Astrocyte of the cerebellum (primary cell): Measurements from ENCODE around the gene KRTAP27-1.

ENCODE experiments used
- DNase-seq: peaks from one replicate; pipeline ENCODE4 v3.0.0-alpha.2; 2011; ENCODE audit warnings: low read depth
- H3K4me3 ChIP-seq: 2 replicates; pipeline ENCODE4 v1.5.1; 2011; ENCODE audit warnings: mild to moderate bottlenecking, low read depth, low read length, moderate library complexity
- in situ Hi-C: cut with HindIII; loops from 2 replicates; pipeline ENCODE4 v1.10.0; 2017; ENCODE audit warnings: low sequenced_read_pairs
- TF ChIP-seq, protein P1 (sequence below): IDR thresholded peaks from 2 replicates; pipeline ENCODE4 v1.5.1; 2012; ENCODE audit warnings: low read length, low read depth, moderate library complexity, mild to moderate bottlenecking; ENCODE audit errors: missing control alignments

KRTAP27-1 gene

DNA sequence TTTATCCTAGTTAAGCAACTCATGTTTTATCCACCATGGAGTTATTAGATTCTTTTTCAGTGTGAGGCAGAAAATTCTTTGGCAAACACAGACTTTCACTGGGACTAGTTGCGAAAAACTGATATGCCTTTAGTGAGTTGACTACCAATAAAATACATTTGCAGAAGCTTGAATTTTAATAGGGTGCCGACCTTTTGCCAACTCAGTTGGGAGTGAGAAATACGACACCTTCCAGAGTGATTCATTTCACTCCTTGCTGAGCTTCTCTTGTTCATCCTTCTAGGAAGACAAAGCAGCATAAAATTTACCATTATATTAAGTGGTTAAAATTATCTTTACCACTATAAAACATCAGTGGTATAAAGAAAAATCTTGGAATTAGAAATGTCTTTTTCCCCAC lies 12.1 kb upstream of the KRTAP27-1 start:
- in situ Hi-C loops, result no loop called here
- no peak overlapping the region for H3K4me3 ChIP-seq
- TF ChIP-seq, protein P1, sequence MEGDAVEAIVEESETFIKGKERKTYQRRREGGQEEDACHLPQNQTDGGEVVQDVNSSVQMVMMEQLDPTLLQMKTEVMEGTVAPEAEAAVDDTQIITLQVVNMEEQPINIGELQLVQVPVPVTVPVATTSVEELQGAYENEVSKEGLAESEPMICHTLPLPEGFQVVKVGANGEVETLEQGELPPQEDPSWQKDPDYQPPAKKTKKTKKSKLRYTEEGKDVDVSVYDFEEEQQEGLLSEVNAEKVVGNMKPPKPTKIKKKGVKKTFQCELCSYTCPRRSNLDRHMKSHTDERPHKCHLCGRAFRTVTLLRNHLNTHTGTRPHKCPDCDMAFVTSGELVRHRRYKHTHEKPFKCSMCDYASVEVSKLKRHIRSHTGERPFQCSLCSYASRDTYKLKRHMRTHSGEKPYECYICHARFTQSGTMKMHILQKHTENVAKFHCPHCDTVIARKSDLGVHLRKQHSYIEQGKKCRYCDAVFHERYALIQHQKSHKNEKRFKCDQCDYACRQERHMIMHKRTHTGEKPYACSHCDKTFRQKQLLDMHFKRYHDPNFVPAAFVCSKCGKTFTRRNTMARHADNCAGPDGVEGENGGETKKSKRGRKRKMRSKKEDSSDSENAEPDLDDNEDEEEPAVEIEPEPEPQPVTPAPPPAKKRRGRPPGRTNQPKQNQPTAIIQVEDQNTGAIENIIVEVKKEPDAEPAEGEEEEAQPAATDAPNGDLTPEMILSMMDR, result no peak
- DNase-seq, result peak; percentile 62

DNA sequence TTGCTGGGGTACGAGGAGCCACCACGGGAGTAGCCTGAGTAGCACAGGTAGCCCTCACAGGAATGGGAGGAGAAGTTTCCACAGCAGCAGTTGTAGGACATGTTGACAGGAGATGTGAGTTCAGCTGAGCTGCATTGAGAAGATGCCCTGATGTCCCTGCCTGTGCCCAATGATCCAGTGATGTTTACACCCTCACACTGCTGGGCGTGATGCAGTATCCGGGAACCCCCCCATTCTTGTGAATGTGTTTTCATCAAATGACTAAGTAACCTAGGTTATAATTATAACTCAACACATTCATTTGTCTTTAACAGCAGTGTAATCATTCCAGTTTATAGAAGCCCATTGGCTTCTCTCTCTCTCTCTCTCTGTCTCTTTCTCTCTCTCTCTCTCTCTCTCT lies 11.0 kb upstream of the KRTAP27-1 start, which contains the start of gene KRTAP23-1:
Gene KRTAP23-1 (minus strand): TSS at position 101 of the 400 bp plus-strand sequence. CDS start 0 bp downstream, at position 101.
- TF ChIP-seq, protein P1, result no peak
- DNase-seq, result no peak
- in situ Hi-C loops, result no loop called here
- H3K4me3 ChIP-seq, result no peak within 1 kb of the TSS

DNA sequence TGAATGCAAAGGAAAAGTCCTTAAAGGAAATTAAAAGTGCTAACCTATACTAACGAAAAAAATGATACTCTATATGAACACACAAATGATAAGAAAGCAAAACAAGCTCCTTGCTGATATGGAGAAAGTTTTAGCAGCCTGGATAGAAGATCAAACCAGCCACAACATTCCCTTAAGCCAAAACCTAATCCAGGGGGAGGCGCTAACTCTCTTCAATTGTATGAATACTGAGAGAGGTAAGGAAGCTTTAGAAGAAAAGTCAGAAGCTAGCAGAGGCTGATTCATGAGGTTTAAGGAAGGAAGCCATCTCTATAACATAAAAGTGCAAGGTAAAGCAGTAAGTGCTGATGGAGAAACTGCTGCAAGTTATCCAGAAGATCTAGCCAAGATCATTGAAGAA lies 7.5 kb upstream of the KRTAP27-1 start:
- TF ChIP-seq, protein P1, result no peak
- no peak overlapping the region for H3K4me3 ChIP-seq
- DNase-seq, result no peak
- in situ Hi-C loops, result no loop called here

DNA sequence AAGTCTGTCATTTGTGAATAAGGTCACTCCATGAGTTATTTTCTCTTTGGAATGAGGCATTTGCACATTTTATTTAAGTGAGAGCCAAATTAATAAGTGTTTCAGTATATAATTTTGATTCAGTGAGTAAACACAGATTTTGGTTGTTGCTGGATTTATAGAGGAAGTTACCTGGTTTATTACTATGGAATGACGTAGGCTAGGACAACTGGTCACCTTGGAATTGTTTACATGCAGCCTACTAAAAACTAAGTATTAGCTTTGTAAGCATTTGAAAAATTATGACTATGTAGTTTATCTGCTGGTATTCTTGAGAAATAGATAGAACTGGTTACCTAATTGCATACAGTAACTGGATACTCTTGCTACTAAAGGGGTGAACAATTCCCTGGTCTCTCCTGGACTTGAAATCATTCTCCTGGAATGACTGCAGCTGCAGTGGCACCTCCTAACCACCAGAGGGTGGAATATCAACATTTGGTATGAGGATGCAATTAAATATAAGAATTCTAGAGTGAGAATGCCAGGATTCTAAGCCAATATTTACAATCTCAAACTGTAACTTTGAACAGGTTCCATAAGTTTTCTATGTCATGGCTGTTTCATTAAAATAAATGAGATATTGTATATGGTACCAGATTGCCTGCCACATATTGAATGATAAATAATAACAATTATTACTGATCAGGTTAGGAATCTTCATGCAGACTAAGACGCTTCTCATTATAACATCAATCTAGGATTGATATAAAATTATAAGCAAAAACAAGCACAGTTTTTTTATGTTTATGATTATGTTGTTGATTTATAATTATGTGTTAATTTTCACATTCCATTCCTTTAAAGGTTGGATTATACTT lies 3.5 kb upstream of the KRTAP27-1 start:
- no peak overlapping the region for H3K4me3 ChIP-seq
- TF ChIP-seq, protein P1, result peak; percentile 93

DNA sequence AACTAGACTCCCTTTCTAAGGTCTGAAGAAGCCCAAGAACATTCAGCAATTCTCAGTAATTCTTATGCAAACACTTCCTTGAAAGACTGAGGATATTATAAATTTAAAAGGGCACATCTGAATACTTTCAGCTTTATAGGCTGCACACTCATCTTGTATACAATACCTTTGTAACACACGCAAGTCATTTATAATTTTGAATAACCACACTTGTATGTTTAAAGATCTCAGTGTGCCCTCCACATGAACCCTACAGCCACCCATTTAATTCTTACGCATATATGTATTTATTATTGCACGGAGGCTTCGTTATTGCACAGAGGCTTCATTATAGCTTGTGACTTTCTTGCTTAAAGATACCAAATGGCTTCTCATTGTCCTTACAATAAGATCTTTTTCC lies 1.2 kb upstream of the KRTAP27-1 start:
- TF ChIP-seq, protein P1, result no peak
- H3K4me3 ChIP-seq, result no peak overlapping the region
- in situ Hi-C loops, result no loop called here
- DNase-seq, result no peak

More for the DNA sequence above, 3.5 kb upstream of the KRTAP27-1 start:
- peak; percentile 50 for DNase-seq
- in situ Hi-C loops, result no loop called here

DNA sequence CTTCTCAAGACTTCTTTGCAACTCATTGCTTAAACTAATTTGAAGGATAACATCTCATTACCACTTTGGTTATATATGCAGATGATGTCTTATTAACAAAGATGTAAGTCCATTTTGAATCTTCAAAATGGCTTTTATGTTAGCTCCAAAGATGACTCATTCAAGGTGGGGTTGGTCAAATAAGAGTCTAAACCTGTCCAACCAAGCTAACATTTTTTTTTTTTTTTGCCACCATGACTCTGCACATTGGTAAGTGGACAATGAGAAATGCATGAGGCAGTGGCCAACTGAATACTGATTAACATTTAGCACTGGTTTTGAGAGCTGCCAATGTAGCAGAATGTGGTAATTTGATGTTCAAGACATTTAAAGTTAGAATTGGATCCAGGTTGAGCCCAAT lies 278 bp upstream of the KRTAP27-1 start:
- in situ Hi-C loops, result no loop called here
- DNase-seq, result no peak
- H3K4me3 ChIP-seq, result no peak overlapping the region
- TF ChIP-seq, protein P1, result no peak
